CD4-positive, alpha-beta T cell treated with Interleukin-6 for 4 hours (primary cell): ENCODE data around the gene C9orf85.

ENCODE experiments used
- DNase-seq: peaks from one replicate; pipeline ENCODE4 v3.0.0-alpha.2; 2020; ENCODE audit warnings: mixed read lengths

C9orf85 gene

GRCh38 chr9:71908825-71909224 is 2.6 kb upstream of the C9orf85 start:
- DNase-seq: no peak

GRCh38 chr9:71909887-71910649 is 1.4 kb upstream of the C9orf85 start:
- DNase-seq: peak; percentile 36

GRCh38 chr9:71910650-71911060 is 784 bp upstream of the C9orf85 start:
- no peak for DNase-seq

- no peak for DNase-seq
These were observed 483 bp downstream of the C9orf85 start for GRCh38 chr9:71911908-71912335.

- no peak for DNase-seq
These were observed 4.1 kb downstream of the C9orf85 start for GRCh38 chr9:71915495-71915894.

GRCh38 chr9:71916834-71917534 is 5.5 kb downstream of the C9orf85 start:
- DNase-seq: no peak

GRCh38 chr9:71918419-71918818 is 7.0 kb downstream of the C9orf85 start:
- DNase-seq: no peak

- DNase-seq: no peak
These were observed 9.2 kb downstream of the C9orf85 start for GRCh38 chr9:71920456-71921189.

- no peak for DNase-seq
These were observed 9.9 kb downstream of the C9orf85 start for GRCh38 chr9:71921190-71921814.

GRCh38 chr9:71924576-71924975 is 13.1 kb downstream of the C9orf85 start:
- no peak for DNase-seq

GRCh38 chr9:71925834-71926233 is 14.4 kb downstream of the C9orf85 start:
- DNase-seq: no peak

GRCh38 chr9:71928376-71928775 is 16.9 kb downstream of the C9orf85 start:
- DNase-seq: no peak

GRCh38 chr9:71928806-71929205 is 17.4 kb downstream of the C9orf85 start:
- DNase-seq: no peak

GRCh38 chr9:71929223-71929622 is 17.8 kb downstream of the C9orf85 start:
- no peak for DNase-seq

GRCh38 chr9:71929791-71930440 is 18.5 kb downstream of the C9orf85 start:
- no peak for DNase-seq

GRCh38 chr9:71931166-71931565 is 19.7 kb downstream of the C9orf85 start:
- no peak for DNase-seq

- no peak for DNase-seq
These were observed 24.6 kb downstream of the C9orf85 start for GRCh38 chr9:71936066-71936465.

- DNase-seq: no peak
These were observed 25.7 kb downstream of the C9orf85 start for GRCh38 chr9:71937070-71937625.

GRCh38 chr9:71937898-71938297 is 26.5 kb downstream of the C9orf85 start:
- DNase-seq: no peak

GRCh38 chr9:71941060-71941568 is 29.7 kb downstream of the C9orf85 start:
- no peak for DNase-seq

GRCh38 chr9:71941998-71942567 is 30.6 kb downstream of the C9orf85 start:
- no peak for DNase-seq
